Adrenal gland (tissue), 5 donors: ENCODE data around the gene RASA3.

Experiments
- CTCF ChIP-seq, 6 experiments: fragments of 450-650 bp in 4 of 6; fragments of 200-600 bp in 2 of 6; sonication (generic) in 1 of 6; IDR thresholded peaks; 1 replicate in 5 of 6; 2 replicates in 1 of 6; pipeline versions ENCODE4 v1.5.1 to v1.8.0; 2016 to 2021; ENCODE audit warnings: antibody characterized with exemption in 6 of 6, mild to moderate bottlenecking in 2 of 6, moderate library complexity in 1 of 6
- POLR2A ChIP-seq, 2 donors: fragments of 450-650 bp; IDR thresholded peaks; one replicate each; pipeline ENCODE4 v1.6.1; 2017; ENCODE audit warnings: antibody characterized with exemption in 2 of 2, mild to moderate bottlenecking in 2 of 2, moderate library complexity in 1 of 2
- donor health status: DM: no; HTN: no; CAD: no.

GRCh38 chr13:113962975-113963374 lies 169.4 kb downstream of the RASA3 start:
- TF ChIP-seq POLR2A (IDR thresholded peaks at IDR 0.05) (no peak), CTCF (IDR thresholded peaks at IDR 0.05) (no peak)
